Measurements from ENCODE around the gene KASH5.

The KASH5 gene

DNA sequence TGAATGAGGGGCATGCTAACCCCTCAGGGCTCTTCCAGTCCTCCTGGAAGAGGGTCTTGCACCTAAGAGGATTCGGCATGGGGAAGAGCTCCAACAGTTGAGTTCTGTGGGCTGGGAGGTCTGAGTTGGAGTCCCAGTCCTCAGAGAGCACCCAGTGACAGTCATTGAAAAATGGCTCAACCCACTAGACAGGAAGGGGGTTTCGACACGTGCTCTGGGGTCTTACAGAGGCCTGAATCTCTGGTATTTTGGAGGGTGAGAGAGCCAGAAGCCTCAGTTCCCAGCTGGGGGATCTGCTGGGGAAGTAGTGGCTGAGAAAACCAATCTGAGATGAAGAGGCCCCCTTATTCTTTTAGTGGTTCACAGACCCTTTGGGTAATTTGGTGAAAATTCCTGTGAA is 26.2 kb downstream of the KASH5 start:
- DNase-seq: no peak
- TF ChIP-seq GATA1 (IDR thresholded peaks at IDR 0.05; ENCODE audit: low read depth, low read length) (no peak), POLR2A (IDR thresholded peaks at IDR 0.05; ENCODE audit: low read length) (no peak)

GRCh38 chr19:49415102-49415809 is 27.2 kb downstream of the KASH5 start:
- no peak for TF ChIP-seq GATA1 (IDR thresholded peaks at IDR 0.05; ENCODE audit: low read depth, low read length)
- TF ChIP-seq POLR2A (IDR thresholded peaks at IDR 0.05; ENCODE audit: low read length): no peak
- DNase-seq: no peak

GRCh38 chr19:49415810-49416200 is 27.8 kb downstream of the KASH5 start:
- no peak for DNase-seq
- TF ChIP-seq POLR2A (IDR thresholded peaks at IDR 0.05; ENCODE audit: low read length): no peak
- TF ChIP-seq GATA1 (IDR thresholded peaks at IDR 0.05; ENCODE audit: low read depth, low read length): no peak

GRCh38 chr19:49417088-49417487 is 29.0 kb downstream of the KASH5 start:
- TF ChIP-seq GATA1 (IDR thresholded peaks at IDR 0.05; ENCODE audit: low read depth, low read length): no peak
- no peak for TF ChIP-seq POLR2A (IDR thresholded peaks at IDR 0.05; ENCODE audit: low read length)
- no peak for DNase-seq

DNA sequence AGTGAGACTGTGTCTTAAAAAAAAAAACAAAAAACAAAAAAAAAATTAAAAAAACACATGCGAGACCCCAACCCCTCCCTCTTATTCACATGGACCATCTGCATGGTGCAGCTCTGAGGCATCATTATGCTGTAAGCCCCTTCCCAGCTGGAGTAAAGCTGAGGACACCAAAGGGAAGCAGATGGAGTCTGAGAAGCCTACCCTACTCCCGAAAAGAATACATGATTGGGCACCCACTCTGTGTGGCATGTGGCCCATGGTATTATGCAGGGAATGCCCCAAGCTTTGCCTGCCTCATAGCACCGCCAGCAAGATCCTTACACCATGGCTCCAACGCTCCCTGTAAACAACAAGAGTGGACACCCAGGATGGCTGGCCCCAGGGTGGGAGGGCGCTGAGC is 30.5 kb downstream of the KASH5 start:
- no peak for TF ChIP-seq GATA1 (IDR thresholded peaks at IDR 0.05; ENCODE audit: low read depth, low read length)
- TF ChIP-seq POLR2A (IDR thresholded peaks at IDR 0.05; ENCODE audit: low read length): no peak
- DNase-seq: no peak

DNA sequence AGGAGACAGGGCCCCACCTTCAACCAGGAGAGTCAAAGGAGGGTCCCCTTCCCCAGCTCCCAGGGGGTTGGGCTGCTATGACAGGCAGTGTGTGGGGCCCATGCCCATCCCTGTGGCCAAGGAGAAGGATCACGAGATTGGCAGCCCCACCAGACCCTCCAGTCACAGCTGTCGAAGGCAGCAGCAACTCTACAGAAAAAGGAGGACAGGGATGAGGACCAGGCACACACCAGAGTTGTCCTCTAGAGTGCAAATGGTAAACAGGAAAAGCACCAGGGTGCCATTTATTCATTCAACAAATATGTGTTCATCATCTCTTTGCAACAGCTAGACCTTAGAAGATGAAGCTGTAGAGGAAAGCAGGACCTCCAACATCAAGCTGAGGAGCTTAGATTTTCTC is 31.1 kb downstream of the KASH5 start:
- DNase-seq: no peak
- no peak for TF ChIP-seq POLR2A (IDR thresholded peaks at IDR 0.05; ENCODE audit: low read length)
- TF ChIP-seq GATA1 (IDR thresholded peaks at IDR 0.05; ENCODE audit: low read depth, low read length): no peak

- no peak for DNase-seq
- TF ChIP-seq POLR2A (IDR thresholded peaks at IDR 0.05; ENCODE audit: low read length) (no peak), GATA1 (IDR thresholded peaks at IDR 0.05; ENCODE audit: low read depth, low read length) (no peak)
Observed at GRCh38 chr19:49420227-49420626, 32.2 kb downstream of the KASH5 start.

GRCh38 chr19:49421039-49421877 is 33.2 kb downstream of the KASH5 start:
- no peak for DNase-seq

GRCh38 chr19:49421878-49422202 is 33.8 kb downstream of the KASH5 start:
- no peak for DNase-seq
- TF ChIP-seq GATA1 (IDR thresholded peaks at IDR 0.05; ENCODE audit: low read depth, low read length): no peak
- TF ChIP-seq POLR2A (IDR thresholded peaks at IDR 0.05; ENCODE audit: low read length): no peak

More at GRCh38 chr19:49421039-49421877, 33.2 kb downstream of the KASH5 start:
- TF ChIP-seq GATA1 (IDR thresholded peaks at IDR 0.05; ENCODE audit: low read depth, low read length) (no peak), POLR2A (IDR thresholded peaks at IDR 0.05; ENCODE audit: low read length) (no peak)

- no peak for TF ChIP-seq GATA1 (IDR thresholded peaks at IDR 0.05; ENCODE audit: low read depth, low read length)
- no peak for TF ChIP-seq POLR2A (IDR thresholded peaks at IDR 0.05; ENCODE audit: low read length)
- peak in 1 of 2 experiments; percentile 66 for DNase-seq
Observed at GRCh38 chr19:49422407-49423070, 34.5 kb downstream of the KASH5 start.

DNA sequence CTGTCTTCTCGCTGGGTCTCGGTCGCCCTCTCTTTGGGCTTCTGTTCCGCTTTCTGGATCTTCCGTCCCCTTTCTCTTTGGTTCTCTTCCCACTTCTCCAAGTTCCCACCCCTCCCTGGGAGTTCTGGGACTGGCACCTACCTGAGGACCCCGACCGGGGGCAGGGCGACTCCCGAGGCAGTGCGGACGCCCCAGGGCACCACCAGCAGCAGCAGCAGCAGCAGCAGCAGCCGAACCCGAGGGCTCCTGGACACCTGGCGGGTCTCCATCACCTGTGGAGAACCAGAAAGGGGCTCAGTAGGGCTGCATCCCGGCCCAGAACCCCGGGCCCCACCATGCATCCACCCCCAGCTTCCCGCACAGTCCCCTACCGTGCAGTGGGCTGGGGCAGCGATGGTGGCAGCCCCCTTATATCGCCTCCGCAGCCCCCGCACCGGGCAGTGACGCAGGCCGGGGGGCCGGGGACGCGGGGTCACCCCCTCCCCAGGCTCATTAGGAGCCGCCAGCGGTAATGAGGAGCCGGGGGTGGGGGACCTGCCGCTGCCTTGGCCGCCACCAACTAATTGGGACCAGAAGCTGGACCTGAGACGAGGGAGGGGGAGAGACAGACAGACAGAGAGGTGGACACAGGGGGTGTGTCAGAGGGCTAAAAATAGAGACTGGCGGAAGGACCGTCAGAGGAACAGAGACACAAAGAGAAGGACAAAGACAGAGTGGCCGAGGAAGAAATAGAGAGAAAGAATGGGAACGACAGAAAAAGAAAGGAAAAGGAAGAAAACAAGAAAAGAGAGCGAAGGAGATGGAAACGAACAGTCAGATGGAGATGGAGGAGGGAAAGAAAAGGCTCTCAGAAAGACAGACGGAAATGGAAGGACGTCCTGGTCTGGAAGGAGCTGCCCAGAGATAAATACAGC is 35.3 kb downstream of the KASH5 start, which contains the start of gene PTH2:
Gene PTH2 (minus strand): TSS at position 371 of the 914 bp plus-strand sequence. CDS start 102 bp downstream, at position 269.
- TF ChIP-seq POLR2A (IDR thresholded peaks at IDR 0.05; ENCODE audit: low read length) (no peak), GATA1 (IDR thresholded peaks at IDR 0.05; ENCODE audit: low read depth, low read length) (no peak)
- no peak for DNase-seq

DNA sequence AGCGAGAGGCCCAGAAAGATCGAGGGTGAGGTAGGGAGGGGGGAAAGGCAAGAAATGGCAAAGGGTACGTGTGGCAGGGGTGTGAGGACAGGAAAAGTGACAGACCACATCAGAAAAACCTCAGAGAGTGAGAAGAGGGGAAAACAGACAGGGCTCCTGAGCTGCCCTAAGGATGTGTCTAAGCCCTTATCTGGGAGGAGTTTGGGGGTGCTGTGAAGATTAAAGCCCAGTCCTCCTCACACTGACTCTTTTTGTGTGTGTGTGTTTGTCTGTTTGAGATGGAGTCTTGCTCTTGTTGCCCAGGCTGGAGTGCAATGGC is 35.9 kb downstream of the KASH5 start:
- TF ChIP-seq POLR2A (IDR thresholded peaks at IDR 0.05; ENCODE audit: low read length) (no peak), GATA1 (IDR thresholded peaks at IDR 0.05; ENCODE audit: low read depth, low read length) (no peak)
- no peak for DNase-seq

GRCh38 chr19:49425178-49425577 is 37.1 kb downstream of the KASH5 start, which contains the start of gene GFY:
Gene GFY, plus strand, starts transcription at chr19:49425388. Its CDS starts 1,043 bp downstream, at chr19:49426431.
- no peak for DNase-seq

More at GRCh38 chr19:49425178-49425577, 37.1 kb downstream of the KASH5 start, which contains the start of gene GFY:
- no peak for TF ChIP-seq POLR2A (IDR thresholded peaks at IDR 0.05; ENCODE audit: low read length)
- no peak for TF ChIP-seq GATA1 (IDR thresholded peaks at IDR 0.05; ENCODE audit: low read depth, low read length)

Measured in erythroblast (primary cell).